Measurements from ENCODE around the gene PREX1.

PREX1 gene

GRCh38 chr20:48690888-48691287 is 136.9 kb downstream of the PREX1 start:
- H3K27me3 ChIP-seq (ENCODE audit: insufficient read depth, poor library complexity, severe bottlenecking) = no peaks in the 10 kb centered on the region
- H3K27ac ChIP-seq (replicated peaks) = peak overlapping the region; percentile 83
- H3K4me3 ChIP-seq (replicated peaks; ENCODE audit: insufficient read depth, low read length) = no peak overlapping the region
- DNase-seq (ENCODE audit: low read depth in 1 of 2, low spot score in 1 of 2) = peak; percentile 78 to 96
- TF ChIP-seq CTCF (IDR thresholded peaks at IDR 0.05; ENCODE audit: insufficient read depth, low read length) (no peak), REST (IDR thresholded peaks at IDR 0.05; ENCODE audit: insufficient replicate concordance, low read depth) (no peak), POLR2AphosphoS5 (IDR thresholded peaks at IDR 0.05; ENCODE audit: low read depth) (peak; percentile 25), GABPA (IDR thresholded peaks at IDR 0.05; ENCODE audit: low read depth) (no peak), SPI1 (IDR thresholded peaks at IDR 0.05; ENCODE audit: borderline replicate concordance, low read depth) (peak; percentile 83; the same call in 1 of the 2 replicates)

- Histone ChIP-seq H3K27ac (replicated peaks) (peak overlapping the region; percentile 83), H3K4me3 (replicated peaks; ENCODE audit: insufficient read depth, low read length) (no peak overlapping the region), H3K27me3 (ENCODE audit: insufficient read depth, poor library complexity, severe bottlenecking) (no peaks in the 10 kb centered on the region)
- DNase-seq (ENCODE audit: low read depth in 1 of 2, low spot score in 1 of 2) = no peak
- no peak for TF ChIP-seq POLR2AphosphoS5 (IDR thresholded peaks at IDR 0.05; ENCODE audit: low read depth)
- TF ChIP-seq CTCF (IDR thresholded peaks at IDR 0.05; ENCODE audit: insufficient read depth, low read length) = no peak
- no peak for TF ChIP-seq SPI1 (IDR thresholded peaks at IDR 0.05; ENCODE audit: borderline replicate concordance, low read depth)
- TF ChIP-seq REST (IDR thresholded peaks at IDR 0.05; ENCODE audit: insufficient replicate concordance, low read depth) = no peak
- no peak for TF ChIP-seq GABPA (IDR thresholded peaks at IDR 0.05; ENCODE audit: low read depth)
Observed at GRCh38 chr20:48689874-48690571, 137.8 kb downstream of the PREX1 start.

- no peaks in the 10 kb centered on the region for H3K27me3 ChIP-seq (ENCODE audit: insufficient read depth, poor library complexity, severe bottlenecking)
- peak overlapping the region; percentile 83 for H3K27ac ChIP-seq (replicated peaks)
- no peak for DNase-seq (ENCODE audit: low read depth in 1 of 2, low spot score in 1 of 2)
- TF ChIP-seq CTCF (IDR thresholded peaks at IDR 0.05; ENCODE audit: insufficient read depth, low read length) (no peak), SPI1 (IDR thresholded peaks at IDR 0.05; ENCODE audit: borderline replicate concordance, low read depth) (no peak), REST (IDR thresholded peaks at IDR 0.05; ENCODE audit: insufficient replicate concordance, low read depth) (no peak), POLR2AphosphoS5 (IDR thresholded peaks at IDR 0.05; ENCODE audit: low read depth) (no peak), GABPA (IDR thresholded peaks at IDR 0.05; ENCODE audit: low read depth) (no peak)
- no peak overlapping the region for H3K4me3 ChIP-seq (replicated peaks; ENCODE audit: insufficient read depth, low read length)
Observed at GRCh38 chr20:48689388-48689787, 138.4 kb downstream of the PREX1 start.

All from HL-60 (cell line).